Osteoblast (primary cell): ENCODE data around the gene RGS14. TPM values are rescaled to one million over a fixed set of nuclear protein-coding genes. Genes with fewer than 3 reads are reported as not detected.

Experiments
- DNase-seq: peaks from one replicate; pipeline ENCODE4 v3.0.0; 2011; ENCODE audit warnings: low spot score, mixed read lengths; ENCODE audit not compliant: insufficient read length; ENCODE audit errors: missing footprints
- H2AFZ ChIP-seq: 2 replicates; pipeline ENCODE4 v1.6.0; 2011; ENCODE audit warnings: mild to moderate bottlenecking, low read length
- H3K27ac ChIP-seq: 2 replicates; pipeline ENCODE4 v1.5.1; 2011; ENCODE audit warnings: mild to moderate bottlenecking, low read depth, low read length, moderate library complexity
- H3K27me3 ChIP-seq: 2 replicates; pipeline ENCODE4 v1.6.0; 2012; ENCODE audit warnings: mild to moderate bottlenecking, control low read depth, inconsistent platforms, low read length, moderate library complexity; ENCODE audit not compliant: insufficient read depth
- H3K36me3 ChIP-seq: 2 replicates; pipeline ENCODE4 v1.5.1; 2011; ENCODE audit warnings: mild to moderate bottlenecking, low read length, control low read depth, moderate library complexity; ENCODE audit not compliant: insufficient read depth
- H3K4me1 ChIP-seq: 2 replicates; pipeline ENCODE4 v1.5.1; 2011; ENCODE audit warnings: mild to moderate bottlenecking, low read length, control low read depth, moderate library complexity; ENCODE audit not compliant: insufficient read depth
- H3K4me2 ChIP-seq: 2 replicates; pipeline ENCODE4 v1.6.0; 2011; ENCODE audit warnings: mild to moderate bottlenecking, low read length; ENCODE audit not compliant: insufficient read depth
- H3K4me3 ChIP-seq: fragments of 200-600 bp; sonication (generic); 3 replicates; pipeline ENCODE4 v1.5.1; 2012; ENCODE audit warnings: mild to moderate bottlenecking, low read length, inconsistent platforms; ENCODE audit not compliant: insufficient read depth
- H3K79me2 ChIP-seq: 2 replicates; pipeline ENCODE4 v1.6.0; 2012; ENCODE audit warnings: mild to moderate bottlenecking, low read length, control low read depth, inconsistent platforms; ENCODE audit not compliant: insufficient read depth
- H3K9me3 ChIP-seq: 2 replicates; pipeline ENCODE4 v1.5.1; 2011; ENCODE audit warnings: low read depth, low read length, control low read depth
- H4K20me1 ChIP-seq: 2 replicates; pipeline ENCODE4 v1.6.0; 2012; ENCODE audit warnings: mild to moderate bottlenecking, low read length, control low read depth; ENCODE audit not compliant: insufficient read depth
- CTCF ChIP-seq: IDR thresholded peaks from 2 replicates; pipeline ENCODE4 v1.5.1; 2011; ENCODE audit warnings: mild to moderate bottlenecking, low read depth, low read length, moderate library complexity; ENCODE audit errors: extremely low read depth
- total RNA-seq: library from RNA; depleted of rRNA; stranded (reverse); fragments of >200 nt; gene quantifications from 2 replicates; pipeline ENCODE4 v1.2.3, GENCODE V29; 2012

RGS14 gene
- total RNA-seq, 1 donor = 9.4 TPM

DNA sequence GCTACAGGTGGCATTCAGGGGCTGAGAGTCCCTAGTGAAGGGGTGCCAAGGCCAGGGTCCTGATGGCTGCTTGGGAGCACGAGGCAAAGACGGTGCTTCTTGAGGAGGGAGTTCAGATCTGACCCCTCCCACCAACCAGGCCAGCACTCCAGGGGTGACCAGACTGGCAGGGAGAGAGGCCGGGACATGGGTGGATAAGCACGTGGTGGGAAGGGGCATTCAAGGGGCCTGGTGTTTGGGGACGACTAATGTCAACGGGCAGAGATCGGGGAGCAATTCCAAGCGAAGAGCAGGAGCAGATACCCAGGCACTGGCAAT is 4.5 kb downstream of the RGS14 start:
- no peak for TF ChIP-seq CTCF
- DNase-seq = no peak
- Histone ChIP-seq H2AFZ (no peak overlapping the region), H4K20me1 (no peaks in the 10 kb centered on the region), H3K27me3 (peaks cover 10% of the 10 kb centered on the region), H3K4me3 (no peak overlapping the region), H3K36me3 (no peaks in the 10 kb centered on the region), H3K27ac (no peak overlapping the region), H3K9me3 (no peaks in the 10 kb centered on the region), H3K4me1 (peaks cover 17% of the 10 kb centered on the region), H3K79me2 (no peaks in the 10 kb centered on the region), H3K4me2 (no peak overlapping the region)

DNA sequence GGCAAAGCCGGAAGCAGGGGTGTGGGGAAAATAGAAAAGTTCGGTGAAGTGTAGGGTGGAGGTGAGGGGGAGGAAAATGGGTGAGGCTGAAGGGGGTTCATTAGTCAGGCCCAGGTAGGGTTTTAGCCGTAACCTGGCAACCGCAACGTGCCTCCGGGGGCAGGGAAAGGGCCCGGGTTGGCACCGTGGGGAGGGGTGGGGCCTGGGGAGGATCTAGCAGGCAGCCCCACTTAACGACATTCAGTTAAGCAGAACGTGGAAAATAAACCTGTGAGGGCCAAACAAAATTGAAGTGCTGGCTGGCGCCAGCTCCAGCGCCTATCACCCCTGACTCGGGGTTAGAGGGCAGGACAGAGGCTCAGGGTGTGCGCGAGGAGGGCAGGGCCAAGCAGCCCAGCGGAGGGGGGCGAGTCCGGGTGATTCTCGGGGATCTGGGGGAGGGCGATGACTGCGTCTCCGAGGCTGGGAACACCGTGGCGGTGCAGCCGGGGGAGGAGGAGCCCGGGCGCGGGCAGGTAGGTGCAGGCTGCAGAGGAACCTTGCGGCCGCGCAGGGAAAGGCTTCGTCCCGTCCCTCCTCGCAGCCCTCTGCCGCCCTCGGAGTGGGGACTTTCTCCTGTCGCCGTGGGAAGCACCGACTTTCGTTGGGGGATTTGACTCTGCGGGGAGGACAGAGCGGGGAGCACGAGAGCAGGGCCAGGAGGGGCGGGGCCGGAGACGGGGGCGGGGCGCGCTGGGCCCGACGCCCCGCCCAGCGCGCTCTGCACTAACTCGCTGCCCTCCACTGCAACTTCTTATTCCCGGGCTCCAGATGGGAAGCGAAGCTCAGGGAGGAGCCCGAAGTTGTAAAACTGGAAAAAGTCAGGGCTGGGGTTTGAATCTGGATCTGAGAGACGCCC is 5.1 kb downstream of the RGS14 start:
- peak overlapping the region; percentile 83 for H2AFZ ChIP-seq
- H3K27me3 ChIP-seq = peaks cover 10% of the 10 kb centered on the region
- peak; percentile 97 for DNase-seq
- peaks cover 12% of the 10 kb centered on the region for H3K4me1 ChIP-seq
- H3K79me2 ChIP-seq = no peaks in the 10 kb centered on the region
- TF ChIP-seq CTCF = no peak
- H3K4me2 ChIP-seq = peak overlapping the region; percentile 81
- no peaks in the 10 kb centered on the region for H3K36me3 ChIP-seq
- no peaks in the 10 kb centered on the region for H3K9me3 ChIP-seq
- peak overlapping the region; percentile 64 for H3K4me3 ChIP-seq
- H3K27ac ChIP-seq = no peak overlapping the region
- H4K20me1 ChIP-seq = no peaks in the 10 kb centered on the region

DNA sequence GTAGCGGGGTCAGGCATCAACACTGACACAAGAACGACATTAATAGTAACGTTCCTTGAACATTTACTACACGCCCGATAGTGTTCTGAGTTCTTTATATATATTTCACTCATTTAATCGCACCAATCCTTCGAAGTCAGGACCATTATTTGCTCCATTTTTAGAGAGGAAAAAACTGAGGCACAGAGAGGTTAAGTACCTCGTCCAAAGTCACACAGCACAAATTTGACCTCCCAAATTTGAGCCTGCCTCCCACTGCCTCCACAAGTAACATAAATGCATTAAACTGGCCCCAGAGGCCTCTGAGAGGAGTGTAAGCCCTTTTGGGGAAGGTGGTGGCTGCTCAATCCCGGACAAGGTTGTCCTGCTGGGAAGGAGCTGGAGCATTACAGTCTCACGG is 5.8 kb downstream of the RGS14 start:
- Histone ChIP-seq H2AFZ (no peak overlapping the region), H3K4me3 (peak overlapping the region; percentile 64), H3K27ac (no peak overlapping the region), H3K4me1 (peaks cover 9% of the 10 kb centered on the region), H3K4me2 (peak overlapping the region; percentile 81), H4K20me1 (no peaks in the 10 kb centered on the region), H3K36me3 (no peaks in the 10 kb centered on the region), H3K79me2 (no peaks in the 10 kb centered on the region), H3K9me3 (no peaks in the 10 kb centered on the region), H3K27me3 (peaks cover 3% of the 10 kb centered on the region)
- no peak for DNase-seq
- TF ChIP-seq CTCF = no peak

DNA sequence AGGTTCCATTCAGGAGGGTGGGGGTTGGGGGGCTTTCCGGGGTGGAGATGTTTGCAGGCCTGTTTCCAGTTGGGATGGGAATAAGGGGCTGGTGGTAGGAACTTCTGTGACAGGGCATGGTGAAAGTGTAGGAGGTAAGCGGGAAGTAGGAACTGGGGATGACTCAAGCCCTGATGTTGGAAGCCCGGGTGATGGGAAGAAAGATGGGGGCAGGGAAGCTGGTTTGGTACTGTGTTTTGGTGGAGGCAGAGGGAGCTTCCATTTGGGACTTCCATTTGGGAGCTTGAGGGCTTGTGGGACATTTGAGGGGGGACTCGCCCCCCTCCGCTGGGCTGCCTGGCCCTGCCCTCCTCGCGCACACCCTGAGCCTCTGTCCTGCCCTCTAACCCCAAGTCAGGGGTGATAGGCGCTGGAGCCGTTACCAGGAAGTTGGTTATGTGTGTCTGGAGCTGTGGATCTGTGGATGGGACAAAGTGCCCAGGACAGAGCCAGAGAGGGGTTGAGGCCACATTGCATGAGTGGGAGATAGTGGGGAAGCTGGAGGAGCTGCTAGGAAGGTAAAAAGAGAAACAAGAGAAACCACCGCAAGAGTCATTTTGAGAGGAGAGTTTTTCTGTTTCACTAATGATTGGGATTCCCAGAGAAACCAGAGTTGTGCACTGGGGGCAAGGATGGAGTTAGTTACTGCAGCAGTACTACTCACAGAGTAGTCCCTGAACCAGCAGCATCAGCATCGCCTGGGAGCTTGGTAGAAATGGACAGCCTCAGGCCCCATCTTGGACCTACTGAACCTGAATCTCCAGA is 6.6 kb downstream of the RGS14 start:
- peak; percentile 92 for DNase-seq
- H3K4me2 ChIP-seq = no peak overlapping the region

More for the DNA sequence above, 6.6 kb downstream of the RGS14 start:
- H4K20me1 ChIP-seq = no peaks in the 10 kb centered on the region
- peaks cover 9% of the 10 kb centered on the region for H3K4me1 ChIP-seq
- no peaks in the 10 kb centered on the region for H3K36me3 ChIP-seq
- no peak overlapping the region for H3K27ac ChIP-seq
- no peaks in the 10 kb centered on the region for H3K79me2 ChIP-seq
- H3K9me3 ChIP-seq = no peaks in the 10 kb centered on the region
- no peak overlapping the region for H2AFZ ChIP-seq
- H3K4me3 ChIP-seq = no peak overlapping the region
- no peaks in the 10 kb centered on the region for H3K27me3 ChIP-seq
- TF ChIP-seq CTCF = no peak
